GM23338 (cell line): ENCODE measurements around the gene SLX4IP.

ENCODE experiments used
- CREB1 ChIP-seq: fragments of 250-450 bp; sonication (Bioruptor Pico); IDR thresholded peaks from 2 replicates; pipeline ENCODE4 v1.5.0; 2020; ENCODE audit warnings: low read depth, mild to moderate bottlenecking, moderate library complexity
- CTCF ChIP-seq, 2 experiments: fragments of 200-600 bp in 1 of 2; sonication (generic) in 1 of 2; conservative IDR thresholded peaks; 2 replicates each; pipeline versions ENCODE4 v1.5.1 to v1.6.1; 2016 to 2017; ENCODE audit warnings: antibody characterized with exemption in 2 of 2, low read depth in 2 of 2, mild to moderate bottlenecking in 2 of 2, moderate library complexity in 1 of 2
- EZH2 ChIP-seq: fragments of 200-600 bp; sonication (generic); IDR thresholded peaks from one replicate; pipeline ENCODE4 v1.8.0; 2017; ENCODE audit warnings: antibody characterized with exemption, mild to moderate bottlenecking, low read depth; ENCODE audit not compliant: unreplicated experiment
- EZH2phosphoT487 ChIP-seq: fragments of 200-600 bp; sonication (generic); IDR thresholded peaks from one replicate; pipeline ENCODE4 v1.8.1; 2018; ENCODE audit warnings: antibody characterized with exemption; ENCODE audit not compliant: unreplicated experiment
- JUNB ChIP-seq: IDR thresholded peaks from one replicate; pipeline ENCODE4 v1.6.1; 2016; ENCODE audit warnings: antibody characterized with exemption; ENCODE audit not compliant: unreplicated experiment
- NANOG ChIP-seq: IDR thresholded peaks from 2 replicates; pipeline ENCODE4 v1.6.1; 2016; ENCODE audit warnings: antibody characterized with exemption, borderline replicate concordance
- POLR2AphosphoS5 ChIP-seq: IDR thresholded peaks from 2 replicates; pipeline ENCODE4 v1.6.1; 2016; ENCODE audit warnings: antibody characterized with exemption, low read depth
- STAT1 ChIP-seq: IDR thresholded peaks from one replicate; pipeline ENCODE4 v1.6.1; 2016; ENCODE audit warnings: antibody characterized with exemption; ENCODE audit not compliant: unreplicated experiment
- ZNF114 ChIP-seq: fragments of 250-450 bp; sonication (Bioruptor Pico); IDR thresholded peaks from 2 replicates; pipeline ENCODE4 v1.5.0; 2020; ENCODE audit warnings: mild to moderate bottlenecking, moderate library complexity
- ZNF331 ChIP-seq: fragments of 250-450 bp; sonication (Bioruptor Pico); IDR thresholded peaks from 2 replicates; pipeline ENCODE4 v1.5.0; 2020; ENCODE audit warnings: low read depth, mild to moderate bottlenecking, moderate library complexity
- TF ChIP-seq, protein P1 (sequence below): IDR thresholded peaks from one replicate; pipeline ENCODE4 v1.6.1; 2018; ENCODE audit warnings: antibody characterized with exemption; ENCODE audit not compliant: unreplicated experiment
- TF ChIP-seq, protein P2 (sequence below): IDR thresholded peaks from 2 replicates; pipeline ENCODE4 v1.6.1; 2016; ENCODE audit warnings: antibody characterized with exemption
- TF ChIP-seq, protein P3 (sequence below): fragments of 250-450 bp; sonication (Bioruptor Pico); IDR thresholded peaks from 2 replicates; pipeline ENCODE4 v1.5.0; 2020; ENCODE audit warnings: mild to moderate bottlenecking, moderate library complexity

GRCh38 chr20:10579942-10580341, 144.8 kb downstream of the SLX4IP start:
- TF ChIP-seq EZH2phosphoT487 (no peak), CTCF (conservative IDR thresholded peaks at IDR 0.05; ENCODE audit: low read depth in 2 of 2) (no peak), EZH2 (no peak), CREB1 (CRISPR knock-in tag) (no peak), POLR2AphosphoS5 (no peak), JUNB (no peak), ZNF331 (CRISPR knock-in tag) (no peak), STAT1 (no peak), NANOG (no peak), ZNF114 (CRISPR knock-in tag) (no peak)
- TF ChIP-seq, protein P1, sequence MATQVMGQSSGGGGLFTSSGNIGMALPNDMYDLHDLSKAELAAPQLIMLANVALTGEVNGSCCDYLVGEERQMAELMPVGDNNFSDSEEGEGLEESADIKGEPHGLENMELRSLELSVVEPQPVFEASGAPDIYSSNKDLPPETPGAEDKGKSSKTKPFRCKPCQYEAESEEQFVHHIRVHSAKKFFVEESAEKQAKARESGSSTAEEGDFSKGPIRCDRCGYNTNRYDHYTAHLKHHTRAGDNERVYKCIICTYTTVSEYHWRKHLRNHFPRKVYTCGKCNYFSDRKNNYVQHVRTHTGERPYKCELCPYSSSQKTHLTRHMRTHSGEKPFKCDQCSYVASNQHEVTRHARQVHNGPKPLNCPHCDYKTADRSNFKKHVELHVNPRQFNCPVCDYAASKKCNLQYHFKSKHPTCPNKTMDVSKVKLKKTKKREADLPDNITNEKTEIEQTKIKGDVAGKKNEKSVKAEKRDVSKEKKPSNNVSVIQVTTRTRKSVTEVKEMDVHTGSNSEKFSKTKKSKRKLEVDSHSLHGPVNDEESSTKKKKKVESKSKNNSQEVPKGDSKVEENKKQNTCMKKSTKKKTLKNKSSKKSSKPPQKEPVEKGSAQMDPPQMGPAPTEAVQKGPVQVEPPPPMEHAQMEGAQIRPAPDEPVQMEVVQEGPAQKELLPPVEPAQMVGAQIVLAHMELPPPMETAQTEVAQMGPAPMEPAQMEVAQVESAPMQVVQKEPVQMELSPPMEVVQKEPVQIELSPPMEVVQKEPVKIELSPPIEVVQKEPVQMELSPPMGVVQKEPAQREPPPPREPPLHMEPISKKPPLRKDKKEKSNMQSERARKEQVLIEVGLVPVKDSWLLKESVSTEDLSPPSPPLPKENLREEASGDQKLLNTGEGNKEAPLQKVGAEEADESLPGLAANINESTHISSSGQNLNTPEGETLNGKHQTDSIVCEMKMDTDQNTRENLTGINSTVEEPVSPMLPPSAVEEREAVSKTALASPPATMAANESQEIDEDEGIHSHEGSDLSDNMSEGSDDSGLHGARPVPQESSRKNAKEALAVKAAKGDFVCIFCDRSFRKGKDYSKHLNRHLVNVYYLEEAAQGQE = no peak
- TF ChIP-seq, protein P2, sequence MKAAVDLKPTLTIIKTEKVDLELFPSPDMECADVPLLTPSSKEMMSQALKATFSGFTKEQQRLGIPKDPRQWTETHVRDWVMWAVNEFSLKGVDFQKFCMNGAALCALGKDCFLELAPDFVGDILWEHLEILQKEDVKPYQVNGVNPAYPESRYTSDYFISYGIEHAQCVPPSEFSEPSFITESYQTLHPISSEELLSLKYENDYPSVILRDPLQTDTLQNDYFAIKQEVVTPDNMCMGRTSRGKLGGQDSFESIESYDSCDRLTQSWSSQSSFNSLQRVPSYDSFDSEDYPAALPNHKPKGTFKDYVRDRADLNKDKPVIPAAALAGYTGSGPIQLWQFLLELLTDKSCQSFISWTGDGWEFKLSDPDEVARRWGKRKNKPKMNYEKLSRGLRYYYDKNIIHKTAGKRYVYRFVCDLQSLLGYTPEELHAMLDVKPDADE = no peak
- TF ChIP-seq, protein P3, sequence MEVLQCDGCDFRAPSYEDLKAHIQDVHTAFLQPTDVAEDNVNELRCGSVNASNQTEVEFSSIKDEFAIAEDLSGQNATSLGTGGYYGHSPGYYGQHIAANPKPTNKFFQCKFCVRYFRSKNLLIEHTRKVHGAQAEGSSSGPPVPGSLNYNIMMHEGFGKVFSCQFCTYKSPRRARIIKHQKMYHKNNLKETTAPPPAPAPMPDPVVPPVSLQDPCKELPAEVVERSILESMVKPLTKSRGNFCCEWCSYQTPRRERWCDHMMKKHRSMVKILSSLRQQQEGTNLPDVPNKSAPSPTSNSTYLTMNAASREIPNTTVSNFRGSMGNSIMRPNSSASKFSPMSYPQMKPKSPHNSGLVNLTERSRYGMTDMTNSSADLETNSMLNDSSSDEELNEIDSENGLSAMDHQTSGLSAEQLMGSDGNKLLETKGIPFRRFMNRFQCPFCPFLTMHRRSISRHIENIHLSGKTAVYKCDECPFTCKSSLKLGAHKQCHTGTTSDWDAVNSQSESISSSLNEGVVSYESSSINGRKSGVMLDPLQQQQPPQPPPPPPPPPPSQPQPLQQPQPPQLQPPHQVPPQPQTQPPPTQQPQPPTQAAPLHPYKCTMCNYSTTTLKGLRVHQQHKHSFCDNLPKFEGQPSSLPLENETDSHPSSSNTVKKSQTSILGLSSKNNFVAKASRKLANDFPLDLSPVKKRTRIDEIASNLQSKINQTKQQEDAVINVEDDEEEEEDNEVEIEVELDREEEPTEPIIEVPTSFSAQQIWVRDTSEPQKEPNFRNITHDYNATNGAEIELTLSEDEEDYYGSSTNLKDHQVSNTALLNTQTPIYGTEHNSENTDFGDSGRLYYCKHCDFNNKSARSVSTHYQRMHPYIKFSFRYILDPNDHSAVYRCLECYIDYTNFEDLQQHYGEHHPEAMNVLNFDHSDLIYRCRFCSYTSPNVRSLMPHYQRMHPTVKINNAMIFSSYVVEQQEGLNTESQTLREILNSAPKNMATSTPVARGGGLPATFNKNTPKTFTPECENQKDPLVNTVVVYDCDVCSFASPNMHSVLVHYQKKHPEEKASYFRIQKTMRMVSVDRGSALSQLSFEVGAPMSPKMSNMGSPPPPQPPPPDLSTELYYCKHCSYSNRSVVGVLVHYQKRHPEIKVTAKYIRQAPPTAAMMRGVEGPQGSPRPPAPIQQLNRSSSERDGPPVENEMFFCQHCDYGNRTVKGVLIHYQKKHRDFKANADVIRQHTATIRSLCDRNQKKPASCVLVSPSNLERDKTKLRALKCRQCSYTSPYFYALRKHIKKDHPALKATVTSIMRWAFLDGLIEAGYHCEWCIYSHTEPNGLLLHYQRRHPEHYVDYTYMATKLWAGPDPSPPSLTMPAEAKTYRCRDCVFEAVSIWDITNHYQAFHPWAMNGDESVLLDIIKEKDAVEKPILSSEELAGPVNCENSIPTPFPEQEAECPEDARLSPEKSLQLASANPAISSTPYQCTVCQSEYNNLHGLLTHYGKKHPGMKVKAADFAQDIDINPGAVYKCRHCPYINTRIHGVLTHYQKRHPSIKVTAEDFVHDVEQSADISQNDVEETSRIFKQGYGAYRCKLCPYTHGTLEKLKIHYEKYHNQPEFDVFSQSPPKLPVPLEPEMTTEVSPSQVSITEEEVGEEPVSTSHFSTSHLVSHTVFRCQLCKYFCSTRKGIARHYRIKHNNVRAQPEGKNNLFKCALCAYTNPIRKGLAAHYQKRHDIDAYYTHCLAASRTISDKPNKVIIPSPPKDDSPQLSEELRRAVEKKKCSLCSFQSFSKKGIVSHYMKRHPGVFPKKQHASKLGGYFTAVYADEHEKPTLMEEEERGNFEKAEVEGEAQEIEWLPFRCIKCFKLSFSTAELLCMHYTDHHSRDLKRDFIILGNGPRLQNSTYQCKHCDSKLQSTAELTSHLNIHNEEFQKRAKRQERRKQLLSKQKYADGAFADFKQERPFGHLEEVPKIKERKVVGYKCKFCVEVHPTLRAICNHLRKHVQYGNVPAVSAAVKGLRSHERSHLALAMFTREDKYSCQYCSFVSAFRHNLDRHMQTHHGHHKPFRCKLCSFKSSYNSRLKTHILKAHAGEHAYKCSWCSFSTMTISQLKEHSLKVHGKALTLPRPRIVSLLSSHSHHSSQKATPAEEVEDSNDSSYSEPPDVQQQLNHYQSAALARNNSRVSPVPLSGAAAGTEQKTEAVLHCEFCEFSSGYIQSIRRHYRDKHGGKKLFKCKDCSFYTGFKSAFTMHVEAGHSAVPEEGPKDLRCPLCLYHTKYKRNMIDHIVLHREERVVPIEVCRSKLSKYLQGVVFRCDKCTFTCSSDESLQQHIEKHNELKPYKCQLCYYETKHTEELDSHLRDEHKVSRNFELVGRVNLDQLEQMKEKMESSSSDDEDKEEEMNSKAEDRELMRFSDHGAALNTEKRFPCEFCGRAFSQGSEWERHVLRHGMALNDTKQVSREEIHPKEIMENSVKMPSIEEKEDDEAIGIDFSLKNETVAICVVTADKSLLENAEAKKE (CRISPR knock-in tag) = no peak
